ENCODE data around the gene TNFAIP8L2.

The TNFAIP8L2 gene

DNA sequence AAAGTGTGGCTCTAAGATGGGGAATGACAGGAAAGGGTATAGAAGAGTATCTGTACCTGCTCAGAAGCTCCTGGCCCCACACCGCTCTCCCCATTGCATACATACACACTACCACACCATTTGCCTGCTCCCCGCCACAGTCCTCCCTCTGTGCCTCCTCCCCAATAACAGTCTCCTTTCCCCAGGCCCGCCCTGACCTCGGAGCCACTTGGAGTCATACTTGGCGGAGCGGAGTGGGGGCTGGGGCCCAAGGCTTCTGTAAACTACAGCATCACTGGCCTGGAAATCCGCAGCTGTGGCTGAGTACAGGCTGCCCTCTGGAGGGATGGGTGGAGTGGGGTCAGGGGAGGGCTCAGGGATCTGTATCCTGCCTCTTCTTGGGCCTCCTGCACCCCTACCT is 18.7 kb upstream of the TNFAIP8L2 start:
- Histone ChIP-seq H3K4me3 (ENCODE audit: low read depth, low read length) (no peak overlapping the region), H2AFZ (no peak overlapping the region), H3K27ac (no peak overlapping the region), H3K79me2 (no peaks in the 10 kb centered on the region), H3K27me3 (ENCODE audit: control insufficient read depth, insufficient read depth, low read length) (no peaks in the 10 kb centered on the region), H3K4me1 (no peaks in the 10 kb centered on the region), H3K4me2 (ENCODE audit: low read length) (no peak overlapping the region), H3K36me3 (ENCODE audit: control insufficient read depth, insufficient read depth, low read length) (no peaks in the 10 kb centered on the region), H3K9me3 (ENCODE audit: control insufficient read depth, low read length) (no peaks in the 10 kb centered on the region), H3K9ac (no peak overlapping the region)
- TF ChIP-seq, protein P1, sequence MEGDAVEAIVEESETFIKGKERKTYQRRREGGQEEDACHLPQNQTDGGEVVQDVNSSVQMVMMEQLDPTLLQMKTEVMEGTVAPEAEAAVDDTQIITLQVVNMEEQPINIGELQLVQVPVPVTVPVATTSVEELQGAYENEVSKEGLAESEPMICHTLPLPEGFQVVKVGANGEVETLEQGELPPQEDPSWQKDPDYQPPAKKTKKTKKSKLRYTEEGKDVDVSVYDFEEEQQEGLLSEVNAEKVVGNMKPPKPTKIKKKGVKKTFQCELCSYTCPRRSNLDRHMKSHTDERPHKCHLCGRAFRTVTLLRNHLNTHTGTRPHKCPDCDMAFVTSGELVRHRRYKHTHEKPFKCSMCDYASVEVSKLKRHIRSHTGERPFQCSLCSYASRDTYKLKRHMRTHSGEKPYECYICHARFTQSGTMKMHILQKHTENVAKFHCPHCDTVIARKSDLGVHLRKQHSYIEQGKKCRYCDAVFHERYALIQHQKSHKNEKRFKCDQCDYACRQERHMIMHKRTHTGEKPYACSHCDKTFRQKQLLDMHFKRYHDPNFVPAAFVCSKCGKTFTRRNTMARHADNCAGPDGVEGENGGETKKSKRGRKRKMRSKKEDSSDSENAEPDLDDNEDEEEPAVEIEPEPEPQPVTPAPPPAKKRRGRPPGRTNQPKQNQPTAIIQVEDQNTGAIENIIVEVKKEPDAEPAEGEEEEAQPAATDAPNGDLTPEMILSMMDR (IDR thresholded peaks at IDR 0.05): no peak

DNA sequence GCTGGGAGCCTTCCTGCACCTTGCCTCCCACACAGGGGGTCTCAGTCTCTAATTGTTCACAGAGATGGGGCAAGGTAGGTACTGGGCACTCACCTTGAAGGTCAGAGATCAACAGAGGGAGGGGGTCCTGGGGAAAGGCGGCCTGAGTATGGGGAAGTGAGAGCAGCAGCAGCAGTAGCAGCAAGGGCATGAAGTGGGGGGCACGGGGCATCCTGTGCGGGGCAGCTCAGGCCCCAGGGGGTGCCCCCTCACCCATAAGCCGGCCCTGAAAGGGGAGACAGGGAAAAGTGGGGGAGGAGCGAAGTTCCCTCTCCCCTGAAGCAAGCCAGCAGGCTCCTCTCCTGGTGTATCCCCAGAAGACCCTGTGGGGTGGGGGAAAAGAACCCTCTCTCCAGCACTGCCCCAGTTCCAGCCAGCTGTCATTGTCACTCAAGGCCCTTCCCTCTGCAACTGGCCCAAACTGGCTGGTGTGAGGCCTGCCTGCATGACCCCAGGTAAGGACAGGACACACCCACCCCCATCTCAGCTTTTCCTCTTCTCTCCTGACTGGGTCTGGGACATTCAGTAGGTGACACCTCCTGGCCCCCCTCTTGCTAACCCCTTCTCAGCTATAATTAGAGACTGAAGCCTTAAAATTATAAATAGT is 13.9 kb upstream of the TNFAIP8L2 start:
- H3K4me3 ChIP-seq (ENCODE audit: low read depth, low read length): no peak overlapping the region
- H3K9ac ChIP-seq: no peak overlapping the region
- no peaks in the 10 kb centered on the region for H3K9me3 ChIP-seq (ENCODE audit: control insufficient read depth, low read length)
- H3K27ac ChIP-seq: no peak overlapping the region
- H2AFZ ChIP-seq: no peak overlapping the region
- no peaks in the 10 kb centered on the region for H3K4me1 ChIP-seq
- TF ChIP-seq, protein P1 (IDR thresholded peaks at IDR 0.05): no peak
- H3K4me2 ChIP-seq (ENCODE audit: low read length): no peak overlapping the region
- no peaks in the 10 kb centered on the region for H3K36me3 ChIP-seq (ENCODE audit: control insufficient read depth, insufficient read depth, low read length)
- no peaks in the 10 kb centered on the region for H3K27me3 ChIP-seq (ENCODE audit: control insufficient read depth, insufficient read depth, low read length)
- no peaks in the 10 kb centered on the region for H3K79me2 ChIP-seq

DNA sequence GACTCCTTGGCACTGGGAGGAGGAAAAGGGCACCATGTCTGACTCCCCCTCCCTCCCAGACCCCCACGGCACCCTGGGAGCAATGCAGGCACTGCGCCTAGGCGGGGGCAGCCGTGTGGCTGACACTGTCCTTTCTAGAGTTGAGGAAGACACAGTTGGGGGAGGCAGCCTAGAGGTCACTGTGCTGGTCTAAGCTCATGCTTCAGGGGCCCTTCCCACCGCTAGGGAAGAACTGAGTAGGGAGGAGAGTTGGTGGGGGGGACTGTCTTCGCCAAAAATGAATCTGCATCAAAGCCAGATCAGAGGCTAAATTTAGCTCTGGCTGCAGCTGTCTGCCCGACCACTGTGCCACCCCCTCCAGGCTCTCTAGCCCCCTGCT is 13.4 kb upstream of the TNFAIP8L2 start:
- H3K9ac ChIP-seq: no peak overlapping the region
- H3K27me3 ChIP-seq (ENCODE audit: control insufficient read depth, insufficient read depth, low read length): no peaks in the 10 kb centered on the region
- H3K9me3 ChIP-seq (ENCODE audit: control insufficient read depth, low read length): no peaks in the 10 kb centered on the region
- H3K36me3 ChIP-seq (ENCODE audit: control insufficient read depth, insufficient read depth, low read length): no peaks in the 10 kb centered on the region
- H3K4me2 ChIP-seq (ENCODE audit: low read length): no peak overlapping the region
- no peaks in the 10 kb centered on the region for H3K4me1 ChIP-seq
- H2AFZ ChIP-seq: no peak overlapping the region
- H3K79me2 ChIP-seq: no peaks in the 10 kb centered on the region
- no peak overlapping the region for H3K27ac ChIP-seq
- TF ChIP-seq, protein P1 (IDR thresholded peaks at IDR 0.05): no peak
- H3K4me3 ChIP-seq (ENCODE audit: low read depth, low read length): no peak overlapping the region

DNA sequence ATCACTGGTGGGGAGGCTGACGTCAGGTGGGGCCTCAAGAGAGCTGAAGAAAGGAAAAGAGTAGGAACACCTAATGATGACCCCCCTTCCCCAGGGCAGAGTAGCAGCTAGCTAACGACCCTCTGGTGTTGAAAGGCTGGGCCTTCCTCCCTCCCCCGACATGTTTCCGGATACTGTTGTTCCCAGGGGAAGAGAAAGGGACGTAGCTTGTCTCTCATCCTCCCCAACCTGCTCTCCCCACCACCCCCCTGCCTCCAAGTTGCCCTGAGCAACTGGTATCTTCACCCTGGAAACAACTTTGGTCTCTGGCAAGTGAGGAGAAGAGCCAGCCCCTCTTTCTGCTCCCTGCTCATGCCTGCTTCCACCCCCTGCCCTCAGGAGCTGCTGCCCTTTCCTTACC is 12.5 kb upstream of the TNFAIP8L2 start:
- H3K4me2 ChIP-seq (ENCODE audit: low read length): no peak overlapping the region
- no peaks in the 10 kb centered on the region for H3K27me3 ChIP-seq (ENCODE audit: control insufficient read depth, insufficient read depth, low read length)
- H3K4me3 ChIP-seq (ENCODE audit: low read depth, low read length): no peak overlapping the region
- no peaks in the 10 kb centered on the region for H3K79me2 ChIP-seq
- H2AFZ ChIP-seq: no peak overlapping the region
- no peak overlapping the region for H3K27ac ChIP-seq
- H3K36me3 ChIP-seq (ENCODE audit: control insufficient read depth, insufficient read depth, low read length): no peaks in the 10 kb centered on the region
- TF ChIP-seq, protein P1 (IDR thresholded peaks at IDR 0.05): no peak
- H3K9ac ChIP-seq: no peak overlapping the region
- no peaks in the 10 kb centered on the region for H3K9me3 ChIP-seq (ENCODE audit: control insufficient read depth, low read length)
- no peaks in the 10 kb centered on the region for H3K4me1 ChIP-seq

Measured in parathyroid adenoma (tissue), 2 donors.